HPDE6-E6E7 (cell line): ENCODE data around the gene FRMD4A.

Experiments
- DNase-seq: peaks from one replicate; pipeline ENCODE4 v3.0.0; 2011; ENCODE audit warnings: missing footprints; ENCODE audit errors: extremely low spot score

Gene FRMD4A

DNA sequence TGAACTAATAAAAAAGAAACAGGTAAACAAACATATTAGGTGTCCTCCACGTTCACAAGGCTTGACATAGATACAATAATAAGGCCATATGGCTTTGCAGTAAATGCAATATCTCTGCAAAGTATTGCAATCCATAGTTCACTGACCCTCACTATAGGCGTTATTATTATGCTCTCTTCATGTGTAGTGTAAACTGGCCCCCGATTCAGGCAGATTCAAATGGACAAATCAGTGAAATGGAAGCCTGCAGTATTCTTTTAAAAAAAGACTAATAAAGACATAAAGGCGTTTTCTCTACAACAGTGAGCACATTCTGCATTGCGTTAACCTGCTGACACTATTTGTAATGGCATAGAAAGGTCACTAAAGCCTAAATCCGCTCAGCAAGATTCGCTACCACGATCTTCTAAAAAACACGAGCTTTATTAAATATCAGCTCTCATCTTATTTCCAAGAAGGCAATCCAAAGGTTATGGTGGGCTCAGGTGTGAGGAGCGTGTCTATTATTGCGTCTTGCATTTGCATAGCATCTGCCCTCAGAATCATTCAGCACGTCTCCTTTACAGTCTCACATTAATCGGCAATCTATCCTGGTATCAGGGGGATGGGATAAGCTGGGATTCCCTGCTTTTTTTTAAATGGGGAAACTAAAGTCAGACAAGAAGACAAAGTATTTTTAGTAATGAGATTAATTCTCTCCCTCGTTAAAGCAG is 36.2 kb downstream of the FRMD4A start:
- no peak for DNase-seq

DNA sequence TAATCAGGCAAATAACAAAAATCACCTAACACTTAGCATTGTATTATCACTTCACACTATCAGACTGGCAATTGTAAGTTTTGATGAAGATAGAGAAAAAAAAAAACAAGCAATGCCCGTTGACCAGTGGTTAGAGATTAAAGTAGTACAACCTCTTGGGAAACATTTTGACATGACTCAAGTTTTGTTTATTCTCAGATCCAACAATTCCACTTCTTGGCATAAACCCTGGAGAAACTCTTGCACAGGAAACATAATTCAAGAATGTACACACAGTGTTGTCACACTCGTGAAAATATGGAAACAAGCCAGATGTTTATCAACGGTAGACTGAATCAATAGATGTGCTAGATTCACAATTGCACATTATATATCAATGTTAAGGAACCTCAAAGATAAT is 37.2 kb downstream of the FRMD4A start:
- no peak for DNase-seq

DNA sequence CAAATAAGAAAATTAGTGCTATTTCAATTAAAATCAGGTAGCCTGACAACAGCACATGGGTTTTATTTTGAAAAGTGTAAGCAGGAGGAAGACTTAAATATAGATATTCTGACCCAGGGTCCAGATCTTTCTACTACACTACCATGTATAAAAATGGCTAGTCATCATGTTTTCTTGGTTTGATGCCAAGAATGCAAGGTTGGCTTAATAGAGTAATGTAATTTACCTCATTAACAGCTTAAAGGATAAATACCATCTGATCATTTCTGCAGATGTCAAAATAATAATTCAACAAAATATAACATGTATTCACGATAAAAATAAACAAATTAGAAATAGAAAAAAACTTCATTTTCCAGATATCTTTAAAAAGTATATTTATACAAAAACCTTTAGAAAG is 39.4 kb downstream of the FRMD4A start:
- no peak for DNase-seq

DNA sequence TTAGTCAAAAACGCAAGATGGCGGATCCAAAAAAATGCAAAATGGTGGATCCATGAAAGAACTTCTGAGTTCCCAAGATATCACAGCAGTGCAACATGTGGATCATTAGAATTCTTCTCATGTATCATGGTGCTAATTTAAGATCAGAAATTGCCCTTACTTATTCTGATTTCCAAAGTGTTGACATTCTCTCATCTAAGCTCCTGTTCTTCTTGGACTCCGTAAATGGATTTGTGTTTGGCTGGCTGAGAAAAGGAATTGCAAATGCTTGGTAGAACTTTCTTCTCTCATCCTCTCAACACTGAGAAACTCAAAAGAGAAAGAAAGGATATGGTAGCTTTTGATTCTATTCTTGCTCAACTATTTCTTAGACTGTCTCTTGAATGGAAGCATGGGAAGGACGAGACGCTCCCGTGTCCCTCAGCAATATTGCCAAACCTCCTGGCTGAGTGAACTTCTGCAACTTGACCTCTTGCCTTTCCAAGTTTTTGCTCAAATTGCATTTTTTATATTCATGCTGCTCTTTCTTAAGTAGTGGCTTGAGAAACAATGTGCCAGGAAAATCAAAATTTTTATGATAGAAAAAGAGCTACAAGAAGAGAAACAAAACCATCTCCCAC is 44.7 kb downstream of the FRMD4A start:
- DNase-seq: no peak

DNA sequence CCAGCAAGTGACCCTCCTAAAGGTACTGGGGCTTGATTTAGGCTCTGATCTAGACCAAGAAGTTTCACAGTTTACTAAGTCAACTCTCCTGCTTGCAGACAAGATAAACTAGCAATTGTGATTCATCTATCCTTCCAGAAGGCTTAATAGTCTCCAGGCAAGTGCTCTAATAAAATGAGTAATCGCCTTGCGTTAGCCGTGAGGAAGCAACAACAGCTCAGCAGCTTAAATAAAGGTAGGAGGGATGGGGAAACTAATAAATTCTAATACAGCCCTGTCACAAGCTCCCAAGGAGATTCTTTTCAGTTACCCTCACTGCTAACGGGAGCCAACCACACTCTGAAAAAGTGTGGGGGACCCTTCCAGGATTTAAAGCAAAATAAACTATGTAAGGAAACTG is 48.4 kb downstream of the FRMD4A start:
- DNase-seq: no peak

DNA sequence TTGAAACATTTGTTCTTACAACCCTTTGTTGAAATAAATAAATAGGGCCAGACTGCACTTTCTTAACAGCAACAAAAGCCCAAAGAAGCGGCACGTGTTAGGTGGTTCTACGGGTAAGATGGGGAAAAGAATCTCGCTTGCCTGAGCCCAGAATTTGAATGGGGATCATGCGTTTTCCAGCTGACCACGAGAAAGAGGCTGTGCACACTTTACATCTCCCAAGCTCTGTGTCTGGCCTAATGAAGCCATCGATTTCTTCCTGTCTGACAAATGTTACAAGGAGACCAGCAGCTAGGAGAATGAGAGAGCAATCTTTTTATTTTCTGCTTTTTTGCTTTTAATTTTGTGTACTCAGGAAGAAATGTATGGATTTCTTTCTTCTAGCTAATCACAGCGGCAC is 52.2 kb downstream of the FRMD4A start:
- no peak for DNase-seq

DNA sequence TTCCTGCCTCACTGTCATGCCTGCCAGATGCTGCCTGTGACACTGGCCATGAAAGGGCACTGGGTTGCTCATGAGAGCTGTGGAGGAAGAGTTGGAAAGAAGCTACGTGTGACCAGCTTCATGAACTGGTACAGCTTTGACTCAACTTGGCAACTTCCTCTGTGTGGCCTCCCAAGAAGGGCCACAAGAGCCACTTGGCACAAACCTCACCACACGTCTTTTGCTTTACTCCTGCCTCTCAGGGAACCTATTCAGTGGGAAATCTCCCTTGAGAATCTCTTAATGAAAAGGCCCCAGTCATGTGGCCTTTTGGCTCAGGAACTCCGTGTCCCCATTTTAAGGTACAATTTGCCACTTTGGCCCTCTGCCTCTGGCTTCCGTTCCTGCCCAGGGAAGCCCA is 54.5 kb downstream of the FRMD4A start:
- no peak for DNase-seq

DNA sequence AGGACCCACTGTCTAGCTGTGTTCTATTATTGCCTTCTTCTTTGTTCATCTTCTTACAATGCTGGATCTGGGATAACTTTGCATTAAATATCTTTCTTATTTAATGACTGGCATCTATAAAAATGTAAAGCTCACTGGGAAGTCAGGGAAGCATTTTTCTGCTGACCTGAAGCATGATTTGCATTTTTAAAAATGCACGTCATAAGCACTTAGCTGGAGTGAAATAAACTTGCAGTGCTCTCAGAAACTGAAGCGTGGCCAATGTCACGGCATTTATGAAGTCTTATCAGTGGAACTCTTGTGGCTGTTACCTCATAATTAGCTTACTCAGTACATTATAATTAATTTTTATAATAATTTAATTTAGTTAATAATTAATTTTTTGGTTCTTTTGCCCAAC is 59.1 kb downstream of the FRMD4A start:
- no peak for DNase-seq

DNA sequence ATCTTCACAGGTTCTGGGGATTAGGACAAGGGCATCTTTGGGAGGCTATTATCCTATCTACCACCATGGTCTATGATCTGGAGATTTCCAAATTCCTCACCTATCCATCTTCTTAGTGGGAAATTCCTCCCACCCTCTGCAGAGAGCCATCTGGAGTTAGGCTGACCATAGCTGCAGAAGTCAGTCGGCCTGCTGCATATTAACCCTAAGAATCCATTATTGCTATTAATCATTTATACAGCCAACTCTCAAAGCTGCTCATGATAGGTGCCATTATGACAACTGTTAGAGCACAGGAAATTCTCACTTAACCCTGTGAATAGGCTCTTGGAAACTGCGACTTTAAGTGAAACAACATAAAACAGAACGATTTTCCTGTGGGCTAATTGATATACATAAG is 60.4 kb downstream of the FRMD4A start:
- DNase-seq: no peak

DNA sequence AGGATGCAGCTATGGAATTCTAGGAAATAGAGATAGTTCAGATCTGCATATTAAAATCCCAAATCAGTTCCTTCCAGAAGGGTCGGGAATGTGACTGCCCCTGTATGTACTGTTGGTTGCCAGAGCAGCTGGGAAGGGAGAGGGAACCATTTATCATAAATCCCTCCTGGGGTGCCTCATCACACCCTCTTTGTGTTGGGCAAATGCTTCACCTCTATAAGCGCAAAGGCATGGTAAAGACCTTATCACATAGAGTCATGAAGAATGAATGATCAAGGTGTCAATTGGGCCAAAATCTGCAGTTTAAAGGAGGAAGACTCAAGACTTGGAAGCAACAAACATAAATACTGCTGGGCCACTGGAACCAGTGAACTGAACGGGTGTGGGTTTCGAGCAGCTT is 65.0 kb downstream of the FRMD4A start:
- DNase-seq: no peak

DNA sequence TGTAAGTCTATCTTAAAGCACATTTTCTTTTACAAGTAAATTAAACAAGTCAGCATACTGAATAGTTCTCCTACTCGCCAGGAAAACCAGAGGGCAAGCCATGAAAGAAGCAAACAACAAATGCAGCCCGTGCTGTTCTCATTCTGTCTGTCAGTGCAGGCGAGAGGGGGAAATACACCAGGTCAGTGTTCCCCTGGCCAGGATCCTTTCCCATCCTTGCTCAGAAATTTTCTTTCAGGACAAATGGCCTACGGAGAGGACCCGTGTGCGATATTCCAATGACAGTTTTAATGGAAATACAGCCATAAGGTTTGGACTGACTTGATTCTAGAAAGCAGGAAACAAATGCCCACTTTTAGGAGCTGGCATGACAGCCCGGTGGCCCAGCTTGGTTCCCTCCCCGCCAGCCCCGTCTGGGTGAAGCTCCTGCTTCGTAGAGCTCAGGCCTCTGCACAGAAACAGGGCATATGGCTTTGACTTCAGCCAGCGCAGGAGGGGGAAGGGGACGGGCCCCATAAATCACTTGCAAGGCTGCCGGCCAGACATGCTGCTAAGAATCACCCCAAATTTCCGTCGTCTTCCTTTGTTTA is 67.8 kb downstream of the FRMD4A start:
- DNase-seq: no peak

DNA sequence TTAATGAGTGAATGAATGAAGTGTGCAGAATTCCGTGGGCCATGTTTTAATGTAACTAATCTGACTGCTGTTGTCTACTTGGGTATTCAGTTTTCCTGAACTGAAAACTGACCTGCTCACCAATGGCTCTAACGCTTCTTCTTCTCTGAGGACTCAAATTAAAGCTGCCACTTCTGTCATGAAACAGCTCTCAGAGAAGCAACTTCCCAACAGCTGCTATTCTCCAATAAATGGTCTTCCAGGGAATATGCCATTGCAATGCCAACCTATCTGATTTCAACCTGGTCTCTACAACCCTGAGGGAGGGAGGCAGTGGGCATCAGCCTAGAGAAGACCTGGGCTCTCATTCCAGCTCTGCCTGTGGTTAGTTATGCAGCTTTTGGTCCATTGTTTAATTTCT is 69.4 kb downstream of the FRMD4A start:
- DNase-seq: no peak

DNA sequence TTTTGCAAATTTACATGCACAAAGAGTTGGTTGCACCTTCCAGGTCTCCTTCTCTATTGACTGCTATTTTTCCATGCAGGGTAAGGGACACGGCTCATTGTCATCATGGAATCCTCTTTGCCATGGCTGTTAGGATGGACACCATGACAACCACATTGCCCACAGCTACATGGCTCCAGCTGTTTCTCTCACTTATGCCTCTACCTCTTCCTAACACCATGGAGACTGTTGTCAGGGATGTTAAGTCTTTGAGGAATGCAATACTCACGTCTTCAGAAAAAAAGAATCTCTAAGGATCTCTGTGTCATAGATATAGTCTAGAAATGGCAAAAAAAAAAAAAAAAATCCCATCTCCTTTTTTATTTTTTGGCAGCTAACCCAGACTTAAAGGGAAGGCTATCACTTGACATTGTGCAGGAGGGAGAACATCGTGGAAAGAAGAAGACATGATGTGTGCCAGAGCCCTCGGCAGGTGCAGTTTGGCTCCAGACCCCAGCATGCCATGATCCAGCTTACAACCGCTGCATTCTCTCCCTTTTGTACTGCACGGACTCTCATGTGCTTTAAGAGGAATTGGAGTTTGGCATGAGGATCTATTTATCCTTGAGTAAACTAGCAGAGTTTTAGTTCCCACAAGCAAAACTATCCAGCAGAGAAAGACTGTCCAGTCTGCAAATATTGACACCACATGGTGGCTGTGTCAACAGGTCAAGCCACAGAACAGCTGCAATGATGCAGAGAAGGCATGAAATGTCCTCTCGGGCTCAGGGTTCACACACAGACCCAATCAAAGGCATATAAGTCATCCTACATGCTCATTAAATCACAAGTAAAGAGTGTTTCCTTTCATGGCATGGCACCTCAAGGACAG is 70.8 kb downstream of the FRMD4A start:
- no peak for DNase-seq

DNA sequence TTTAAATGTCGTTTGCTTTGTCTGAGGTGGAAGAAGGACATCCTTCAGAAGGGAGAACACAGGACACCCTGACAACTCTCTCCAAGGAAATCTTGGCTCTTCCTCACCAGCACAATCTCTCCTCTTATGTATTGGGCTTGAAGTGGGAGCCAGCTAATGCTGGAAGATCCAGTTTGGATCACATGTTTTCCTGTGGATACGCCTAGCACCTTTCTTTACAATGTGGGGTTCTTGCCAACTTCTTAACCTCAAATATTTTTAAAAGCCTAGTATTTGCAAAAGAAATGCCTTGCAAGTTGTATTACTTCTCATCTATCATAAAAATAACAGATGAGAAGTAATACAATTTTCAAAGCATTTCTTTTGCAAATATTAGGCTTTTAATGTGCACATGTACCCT is 76.4 kb downstream of the FRMD4A start:
- no peak for DNase-seq

DNA sequence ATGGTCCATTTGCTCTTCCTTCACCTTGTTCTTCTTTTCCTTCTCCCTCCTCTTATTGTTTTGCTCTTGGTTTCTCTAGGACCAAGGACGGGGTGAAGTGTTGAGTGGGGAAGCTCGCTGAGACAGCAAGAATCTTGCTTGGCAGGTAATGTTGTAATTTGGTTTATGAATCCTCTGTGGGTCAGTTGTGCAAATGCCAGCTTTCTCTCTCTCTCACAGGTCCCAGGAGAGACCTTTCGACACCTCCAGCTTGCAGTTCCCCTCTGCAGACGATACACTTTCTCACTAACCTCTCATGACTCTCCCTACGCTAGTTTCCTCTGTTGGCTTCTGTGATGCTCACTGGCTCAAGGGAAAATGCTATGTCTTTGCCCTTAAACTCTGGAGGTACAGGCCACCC is 77.0 kb downstream of the FRMD4A start:
- DNase-seq: no peak

DNA sequence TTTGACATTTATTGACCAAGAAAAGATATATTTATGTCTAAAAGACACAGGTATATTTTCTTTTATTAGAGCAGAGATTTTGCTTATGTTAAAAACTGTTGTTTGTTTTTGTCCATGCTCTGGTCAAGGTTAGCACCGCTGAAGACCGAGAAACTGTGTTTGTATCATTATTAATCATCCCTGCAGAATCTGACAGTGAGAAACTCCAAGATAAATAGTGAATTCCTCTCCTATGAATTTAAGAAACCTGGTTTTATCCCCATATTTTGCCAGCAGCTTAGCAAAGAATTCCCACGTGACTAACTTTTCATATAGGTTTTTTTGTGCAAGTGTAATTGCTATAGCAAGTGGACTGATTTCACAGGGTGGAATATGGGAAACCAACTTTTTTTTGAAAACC is 77.6 kb downstream of the FRMD4A start:
- no peak for DNase-seq

DNA sequence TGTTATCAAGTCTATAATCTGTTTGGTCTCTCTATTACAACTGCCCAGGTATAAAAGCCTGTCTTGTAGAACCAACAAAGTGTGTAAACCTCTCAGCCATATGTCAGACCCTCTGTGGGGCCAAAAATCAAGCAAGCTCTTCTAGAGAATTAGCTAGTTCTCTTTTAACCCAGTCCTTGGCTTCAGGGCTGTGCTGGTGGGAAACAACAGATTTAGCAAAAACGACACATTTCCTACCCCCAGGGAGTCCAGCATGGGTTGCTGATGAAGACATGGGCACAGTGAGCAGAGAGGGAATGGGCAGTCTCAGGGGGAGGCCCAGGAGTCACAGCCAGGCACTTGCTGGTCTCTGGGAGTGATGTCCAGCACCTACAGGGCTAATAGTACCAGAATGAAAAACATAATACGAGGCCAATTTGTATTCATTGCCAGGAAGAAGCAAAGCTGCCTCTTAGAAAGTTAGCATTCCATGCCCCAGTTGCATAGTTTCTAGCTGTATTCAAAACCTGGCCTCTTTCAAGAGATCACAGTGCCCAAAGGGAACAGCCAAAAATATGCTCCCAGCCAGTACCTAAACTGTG is 80.1 kb downstream of the FRMD4A start:
- no peak for DNase-seq

DNA sequence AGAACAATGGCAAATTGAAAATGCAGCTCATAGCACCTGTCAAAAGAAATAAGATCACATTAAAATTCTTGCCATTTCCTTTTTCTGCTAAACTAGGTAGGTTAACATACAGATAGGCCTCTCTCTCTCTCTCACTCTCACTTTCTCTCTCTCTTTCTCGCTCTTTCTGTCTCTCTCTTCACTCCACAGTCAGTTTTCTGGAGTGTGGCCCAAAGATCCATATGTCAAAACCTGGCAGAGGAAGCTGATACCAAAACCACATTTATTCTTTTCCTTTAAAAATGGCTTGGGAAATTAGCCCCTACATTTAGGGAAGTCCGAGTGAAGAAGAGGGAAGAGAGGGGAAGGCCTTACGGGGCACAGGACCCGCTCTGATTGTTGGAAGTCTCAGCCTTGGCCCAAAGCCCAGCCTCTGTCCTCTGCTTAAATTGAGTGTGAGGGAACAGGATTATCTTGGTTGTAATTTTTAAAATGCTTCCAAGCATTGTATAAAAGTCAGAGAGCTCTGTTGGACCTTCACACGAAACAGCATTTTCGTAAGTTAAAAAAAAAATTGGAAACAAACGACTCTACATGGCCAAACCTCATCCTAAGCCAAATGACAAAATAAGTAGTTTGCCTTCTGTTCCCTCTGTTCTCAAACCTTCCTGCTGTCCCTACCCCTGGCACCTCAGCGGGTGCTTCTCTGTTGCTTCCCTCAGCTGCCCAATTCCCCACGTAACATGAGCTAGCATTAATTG is 83.2 kb downstream of the FRMD4A start:
- no peak for DNase-seq

DNA sequence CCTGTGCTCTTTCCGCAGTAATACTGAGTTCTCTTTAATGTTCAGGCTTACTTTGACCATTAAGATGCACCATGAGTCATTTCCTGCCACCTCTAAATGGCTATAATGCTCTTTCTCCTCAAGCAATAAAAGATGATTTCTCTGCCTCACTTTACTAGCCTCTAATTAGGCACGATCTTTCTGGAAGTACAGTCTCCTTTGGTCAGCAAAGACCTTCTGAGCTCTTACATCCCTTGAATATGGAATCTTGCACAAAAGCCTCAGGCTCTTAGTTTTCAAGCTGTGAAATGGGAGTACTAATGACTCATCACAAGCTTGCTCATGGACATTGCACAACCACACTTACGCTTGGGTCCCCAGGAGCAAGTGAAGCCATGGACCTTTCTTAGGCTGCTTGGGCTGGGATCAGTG is 85.9 kb downstream of the FRMD4A start:
- peak; percentile 0 for DNase-seq

DNA sequence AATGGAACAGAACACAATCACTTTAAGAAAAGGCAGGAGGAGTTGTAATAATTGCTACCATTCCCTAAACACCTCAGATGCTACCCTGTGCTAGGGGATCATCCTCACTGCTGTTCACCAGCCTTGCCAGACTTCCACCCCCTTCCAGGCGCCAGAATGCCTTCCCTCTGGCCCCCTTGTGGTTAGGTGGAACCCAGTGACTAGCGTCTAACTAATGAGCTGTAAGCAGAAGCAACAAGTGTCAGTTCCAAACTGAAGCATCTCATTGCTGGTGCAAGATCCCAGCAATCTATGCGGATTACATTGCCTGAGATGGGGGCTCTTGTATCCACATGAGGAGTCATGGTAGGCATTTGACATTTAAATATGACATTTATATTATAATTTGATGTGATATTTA is 86.6 kb downstream of the FRMD4A start:
- DNase-seq: no peak

DNA sequence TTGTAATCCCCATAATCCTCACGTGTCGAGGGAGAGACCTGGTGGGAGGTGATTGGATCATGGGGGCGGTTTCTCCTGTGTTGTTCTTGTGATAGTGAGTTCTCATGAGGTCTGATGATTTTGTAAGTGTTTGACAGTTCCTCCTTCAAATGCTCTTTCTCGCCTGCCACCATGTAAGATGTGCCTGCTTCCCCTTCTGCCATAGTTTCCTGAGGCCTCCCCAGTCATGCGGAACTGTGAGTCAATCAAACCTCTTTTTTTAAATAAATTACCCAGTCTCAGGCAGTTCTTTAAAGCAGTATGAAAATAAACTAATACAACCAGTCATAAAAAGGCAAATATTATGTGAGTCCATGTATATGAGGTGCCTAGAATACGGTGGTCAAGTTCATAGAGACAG is 87.5 kb downstream of the FRMD4A start:
- DNase-seq: no peak
